Measurements from ENCODE around the gene GPR160.

- TF ChIP-seq CTCF (IDR thresholded peaks at IDR 0.05; ENCODE audit: poor library complexity), result no peak
- TF ChIP-seq EZH2 (IDR thresholded peaks at IDR 0.05; ENCODE audit: borderline replicate concordance), result no peak
- TF ChIP-seq EZH2phosphoT487 (IDR thresholded peaks at IDR 0.05; ENCODE audit: low read depth, severe bottlenecking, unreplicated experiment), result no peak
Observed at GRCh38 chr3:170128259-170128976, 90.6 kb downstream of the GPR160 start.
